ENCODE measurements around the gene USP24.

Gene USP24

GRCh38 chr1:55128418-55128995, 86.7 kb downstream of the USP24 start:
- TF ChIP-seq MAX (IDR thresholded peaks at IDR 0.05) (no peak), TCF12 (IDR thresholded peaks at IDR 0.05; ENCODE audit: low read depth) (no peak), EGR1 (IDR thresholded peaks at IDR 0.05) (no peak), YY1 (IDR thresholded peaks at IDR 0.05; ENCODE audit: low read depth) (no peak), ZBTB7A (IDR thresholded peaks at IDR 0.05; ENCODE audit: low read depth) (no peak), USF1 (IDR thresholded peaks at IDR 0.05) (no peak), CREB1 (IDR thresholded peaks at IDR 0.05; ENCODE audit: low read depth) (no peak)

- TF ChIP-seq CREB1 (IDR thresholded peaks at IDR 0.05; ENCODE audit: low read depth) (no peak), EP300 (IDR thresholded peaks at IDR 0.05; ENCODE audit: borderline replicate concordance) (no peak), RAD21 (IDR thresholded peaks at IDR 0.05; ENCODE audit: low read depth) (no peak), REST (IDR thresholded peaks at IDR 0.05; ENCODE audit: low read depth) (no peak), YY1 (IDR thresholded peaks at IDR 0.05; ENCODE audit: low read depth) (no peak), NFIC (IDR thresholded peaks at IDR 0.05) (no peak), EGR1 (IDR thresholded peaks at IDR 0.05) (no peak), TCF12 (IDR thresholded peaks at IDR 0.05; ENCODE audit: low read depth) (no peak), USF1 (IDR thresholded peaks at IDR 0.05) (no peak), MAX (IDR thresholded peaks at IDR 0.05) (no peak), FOXM1 (IDR thresholded peaks at IDR 0.05; ENCODE audit: borderline replicate concordance, low read depth) (no peak), ZBTB7A (IDR thresholded peaks at IDR 0.05; ENCODE audit: low read depth) (no peak), TAF1 (IDR thresholded peaks at IDR 0.05; ENCODE audit: low read depth) (no peak), CEBPB (IDR thresholded peaks at IDR 0.05) (no peak), TEAD4 (IDR thresholded peaks at IDR 0.05) (no peak)
These were observed 87.3 kb downstream of the USP24 start for GRCh38 chr1:55127827-55128343.

- TF ChIP-seq EP300 (IDR thresholded peaks at IDR 0.05; ENCODE audit: borderline replicate concordance) (no peak), EGR1 (IDR thresholded peaks at IDR 0.05) (no peak), TCF12 (IDR thresholded peaks at IDR 0.05; ENCODE audit: low read depth) (no peak), CREB1 (IDR thresholded peaks at IDR 0.05; ENCODE audit: low read depth) (no peak), MAX (IDR thresholded peaks at IDR 0.05) (no peak), YY1 (IDR thresholded peaks at IDR 0.05; ENCODE audit: low read depth) (no peak), FOXM1 (IDR thresholded peaks at IDR 0.05; ENCODE audit: borderline replicate concordance, low read depth) (no peak), NFIC (IDR thresholded peaks at IDR 0.05) (no peak), USF1 (IDR thresholded peaks at IDR 0.05) (no peak), TAF1 (IDR thresholded peaks at IDR 0.05; ENCODE audit: low read depth) (no peak), CEBPB (IDR thresholded peaks at IDR 0.05) (no peak), RAD21 (IDR thresholded peaks at IDR 0.05; ENCODE audit: low read depth) (no peak), REST (IDR thresholded peaks at IDR 0.05; ENCODE audit: low read depth) (no peak), ZBTB7A (IDR thresholded peaks at IDR 0.05; ENCODE audit: low read depth) (no peak), TEAD4 (IDR thresholded peaks at IDR 0.05) (no peak)
These were observed 90.7 kb downstream of the USP24 start for GRCh38 chr1:55124470-55124869.

GRCh38 chr1:55120538-55120937, 94.6 kb downstream of the USP24 start:
- no peak for TF ChIP-seq REST (IDR thresholded peaks at IDR 0.05; ENCODE audit: low read depth)
- no peak for TF ChIP-seq USF1 (IDR thresholded peaks at IDR 0.05)
- TF ChIP-seq CEBPB (IDR thresholded peaks at IDR 0.05) = no peak
- TF ChIP-seq ZBTB7A (IDR thresholded peaks at IDR 0.05; ENCODE audit: low read depth) = no peak
- no peak for TF ChIP-seq RAD21 (IDR thresholded peaks at IDR 0.05; ENCODE audit: low read depth)
- no peak for TF ChIP-seq CREB1 (IDR thresholded peaks at IDR 0.05; ENCODE audit: low read depth)
- TF ChIP-seq EGR1 (IDR thresholded peaks at IDR 0.05) = no peak
- TF ChIP-seq TEAD4 (IDR thresholded peaks at IDR 0.05) = no peak
- no peak for TF ChIP-seq TCF12 (IDR thresholded peaks at IDR 0.05; ENCODE audit: low read depth)
- no peak for TF ChIP-seq YY1 (IDR thresholded peaks at IDR 0.05; ENCODE audit: low read depth)
- no peak for TF ChIP-seq MAX (IDR thresholded peaks at IDR 0.05)
- no peak for TF ChIP-seq TAF1 (IDR thresholded peaks at IDR 0.05; ENCODE audit: low read depth)
- no peak for TF ChIP-seq EP300 (IDR thresholded peaks at IDR 0.05; ENCODE audit: borderline replicate concordance)
- no peak for TF ChIP-seq FOXM1 (IDR thresholded peaks at IDR 0.05; ENCODE audit: borderline replicate concordance, low read depth)
- no peak for TF ChIP-seq NFIC (IDR thresholded peaks at IDR 0.05)

Measured in Ishikawa (cell line).